Heart right ventricle (tissue), 16 donors: ENCODE results near the gene TAB2. TPM values are rescaled to one million over a fixed set of nuclear protein-coding genes. Genes with fewer than 3 reads are reported as not detected.

Experiments
- ATAC-seq, 8 donors: fragments of 200-7000 bp; cut with Tn5 transposase; one replicate each; pipeline ENCODE4 v1.9.1; 2020; ENCODE audit warnings: mild to moderate bottlenecking in 8 of 8, moderate library complexity in 8 of 8, moderate number of reproducible peaks in 1 of 8
- DNase-seq, 2 donors: peaks; one replicate each; pipeline ENCODE4 v3.0.0-alpha.2; 2020
- H3K27ac ChIP-seq, 10 donors: fragments of 200-600 bp; sonication (generic) in 2 of 10; one replicate each; pipeline versions ENCODE4 v1.5.0 to v1.8.0; 2020 to 2022; ENCODE audit warnings: mild to moderate bottlenecking in 3 of 10
- H3K27me3 ChIP-seq, 7 donors: fragments of 200-600 bp; one replicate each; pipeline ENCODE4 v1.8.0; 2021 to 2022; ENCODE audit warnings: mild to moderate bottlenecking in 2 of 7
- H3K36me3 ChIP-seq, 9 donors: fragments of 200-600 bp; sonication (generic) in 1 of 9; one replicate each; pipeline versions ENCODE4 v1.5.0 to v1.8.0; 2020 to 2022; ENCODE audit warnings: mild to moderate bottlenecking in 2 of 9
- H3K4me1 ChIP-seq, 9 donors: fragments of 200-600 bp; sonication (generic) in 1 of 9; one replicate each; pipeline versions ENCODE4 v1.5.0 to v1.8.0; 2020 to 2022; ENCODE audit warnings: mild to moderate bottlenecking in 4 of 9
- H3K4me3 ChIP-seq, 10 donors: fragments of 200-600 bp; sonication (generic) in 2 of 10; one replicate each; pipeline versions ENCODE4 v1.5.0 to v1.8.0; 2020 to 2022; ENCODE audit warnings: mild to moderate bottlenecking in 7 of 10, moderate library complexity in 2 of 10
- H3K9me3 ChIP-seq, 11 donors: fragments of 200-600 bp in 10 of 11; sonication (generic) in 2 of 11; one replicate each; pipeline versions ENCODE4 v1.5.0 to v1.8.0; 2013 to 2022; ENCODE audit warnings: mild to moderate bottlenecking in 2 of 11, control low read depth in 1 of 11, moderate library complexity in 1 of 11
- WGBS, 2 donors: extraction: QIAGEN DNeasy Blood & Tissue Kit; methylation state at CpG; one replicate each; pipeline ENCODE4 v1.1.7; 2013; ENCODE audit warnings: inconsistent platforms in 1 of 2; 5-methylcytosine and 5-hydroxymethylcytosine counted together
- intact Hi-C, 10 donors: fragments of 100-400 bp; cut with DNase I; formaldehyde crosslinking; loops; one replicate each; pipeline versions ENCODE4 v1.11.1 to v1.14.2; 2022
- polyA plus RNA-seq, 2 donors: library from polyadenylated mRNA; stranded (reverse); fragments of 200-250 nt; gene quantifications; one replicate each; pipeline ENCODE4 v1.2.3, GENCODE V29; 2013
- total RNA-seq, 10 donors: library from RNA; stranded (reverse); fragmentation: NEBNext Ultra II Directional in 3 of 10; extraction: Animal tissue kit (Norgen Biotek cat#: 25700) in 3 of 10; gene quantifications; one replicate each; pipeline versions ENCODE4 v1.2.1 to v1.2.4, GENCODE V29; 2021 to 2023
- TF ChIP-seq, protein P1 (sequence below), 9 donors: fragments of 200-600 bp; sonication (generic) in 2 of 9; IDR thresholded peaks; one replicate each; pipeline versions ENCODE4 v1.5.0 to v1.8.0; 2021 to 2022; ENCODE audit warnings: antibody characterized with exemption in 9 of 9, mild to moderate bottlenecking in 5 of 9, moderate library complexity in 1 of 9
- donor health status: Arrhythmogenic right ventricular cardiomyopathy.
- donor health status: ischemic (EF 13 %, LVEDD 7.1; RV severe dilation, severe dysfunction).
- donor health status: healthy with polysubstance abuse.
- donor health status: DM: no; HTN: yes; CAD: no.
- donor health status: DM: no; HTN: no; CAD: no.
- donor health status: ischemic (EF 25% LVEDD 6.9; RV normal size, moderate dysfunction).
- donor health status: ischemic (EF 25% LVEDD 5.7; RV mildly dilated, moderate dysfunction).
- donor health status: healthy.
- donor health status: DM: yes; HTN: yes; CAD: no.
- donor health status: Ischemic cardiomyopathy.
- donor health status: ischemic (EF 35%, LVEDD 5.7; RV mildly dilated, moderate dysfunction).
- donor health status: nonischemic (EF 11% LVEDD 7.7; RV severe dilation, severe dysfunction).
- donor health status: DM: yes; HTN: yes; CAD: no.
- donor health status: PGD.
- donor health status: ischemic (EF 29% LVEDD 5.4; RV normal size, mild dysfunction).
- donor health status: nonischemic (EF 23%, LVEDD 6.1; RV moderate dilation, normal function).

TAB2 gene
- total and polyA plus RNA-seq, 12 donors = 13.6 to 72.5 (median 54.3) TPM

DNA sequence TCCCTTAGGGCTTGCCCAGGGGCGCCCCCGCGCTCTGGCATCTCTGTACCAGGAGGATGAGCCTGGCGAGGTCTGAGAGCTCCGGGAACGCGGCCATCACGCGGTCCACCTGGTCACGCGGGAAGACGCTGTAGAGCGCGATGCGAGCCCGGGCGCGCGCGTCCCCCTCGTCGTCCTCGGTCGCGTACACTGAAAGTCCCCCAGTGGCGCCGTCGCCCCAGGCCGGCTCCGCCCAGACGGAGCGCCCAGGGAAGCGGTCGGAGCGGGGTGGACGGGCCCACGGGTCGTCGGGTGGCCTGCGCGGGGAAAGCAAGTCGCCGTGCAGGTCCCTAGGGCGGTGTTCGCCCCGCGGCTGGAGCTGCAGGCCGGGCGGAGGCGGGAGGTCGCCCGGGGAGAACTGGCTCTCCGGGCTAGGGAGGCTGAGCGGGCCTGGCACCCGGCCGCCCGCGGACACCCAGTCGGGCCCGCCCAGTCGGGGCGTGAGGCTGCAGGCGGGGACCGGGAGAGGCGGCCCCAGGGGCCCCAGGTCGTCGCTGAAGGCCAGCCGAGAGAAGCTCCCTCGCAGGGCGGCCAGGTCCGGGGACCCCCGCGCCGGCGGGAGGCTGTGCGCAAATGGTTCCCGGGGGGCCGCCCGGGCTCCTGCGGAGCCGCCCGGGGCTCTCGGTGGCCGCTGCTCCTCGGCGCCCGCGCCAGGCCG, 133.3 kb downstream of the TAB2 start:
- no peaks in the 10 kb centered on the region for H3K36me3 ChIP-seq
- no peaks in the 10 kb centered on the region for H3K9me3 ChIP-seq
- H3K27ac ChIP-seq = peak overlapping the region in 4 of 10 donors; percentile 19 to 47 (median 30)
- TF ChIP-seq, protein P1, sequence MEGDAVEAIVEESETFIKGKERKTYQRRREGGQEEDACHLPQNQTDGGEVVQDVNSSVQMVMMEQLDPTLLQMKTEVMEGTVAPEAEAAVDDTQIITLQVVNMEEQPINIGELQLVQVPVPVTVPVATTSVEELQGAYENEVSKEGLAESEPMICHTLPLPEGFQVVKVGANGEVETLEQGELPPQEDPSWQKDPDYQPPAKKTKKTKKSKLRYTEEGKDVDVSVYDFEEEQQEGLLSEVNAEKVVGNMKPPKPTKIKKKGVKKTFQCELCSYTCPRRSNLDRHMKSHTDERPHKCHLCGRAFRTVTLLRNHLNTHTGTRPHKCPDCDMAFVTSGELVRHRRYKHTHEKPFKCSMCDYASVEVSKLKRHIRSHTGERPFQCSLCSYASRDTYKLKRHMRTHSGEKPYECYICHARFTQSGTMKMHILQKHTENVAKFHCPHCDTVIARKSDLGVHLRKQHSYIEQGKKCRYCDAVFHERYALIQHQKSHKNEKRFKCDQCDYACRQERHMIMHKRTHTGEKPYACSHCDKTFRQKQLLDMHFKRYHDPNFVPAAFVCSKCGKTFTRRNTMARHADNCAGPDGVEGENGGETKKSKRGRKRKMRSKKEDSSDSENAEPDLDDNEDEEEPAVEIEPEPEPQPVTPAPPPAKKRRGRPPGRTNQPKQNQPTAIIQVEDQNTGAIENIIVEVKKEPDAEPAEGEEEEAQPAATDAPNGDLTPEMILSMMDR (IDR thresholded peaks at IDR 0.05) = no peak
- intact Hi-C loops = loop anchor here in 1 of 10 donors (5.0 kb wide), 1 partner anchor 66 kb away; no protein-coding TSS in a partner anchor
- DNase-seq = peak; percentile 42 to 55
- peak overlapping the region; percentile 16 to 63 (median 55) for H3K4me3 ChIP-seq
- WGBS, 2 donors = 5 to 7% methylated on average over 87 to 89 of the region's 89 CpGs
- H3K27me3 ChIP-seq = peaks cover 0 to 58% (median 47%) of the 10 kb centered on the region in 7 donors
- H3K4me1 ChIP-seq = peaks cover 28 to 55% (median 44%) of the 10 kb centered on the region in 9 donors
- ATAC-seq = peak in 4 of 8 donors; percentile 3 to 17 (median 5)

DNA sequence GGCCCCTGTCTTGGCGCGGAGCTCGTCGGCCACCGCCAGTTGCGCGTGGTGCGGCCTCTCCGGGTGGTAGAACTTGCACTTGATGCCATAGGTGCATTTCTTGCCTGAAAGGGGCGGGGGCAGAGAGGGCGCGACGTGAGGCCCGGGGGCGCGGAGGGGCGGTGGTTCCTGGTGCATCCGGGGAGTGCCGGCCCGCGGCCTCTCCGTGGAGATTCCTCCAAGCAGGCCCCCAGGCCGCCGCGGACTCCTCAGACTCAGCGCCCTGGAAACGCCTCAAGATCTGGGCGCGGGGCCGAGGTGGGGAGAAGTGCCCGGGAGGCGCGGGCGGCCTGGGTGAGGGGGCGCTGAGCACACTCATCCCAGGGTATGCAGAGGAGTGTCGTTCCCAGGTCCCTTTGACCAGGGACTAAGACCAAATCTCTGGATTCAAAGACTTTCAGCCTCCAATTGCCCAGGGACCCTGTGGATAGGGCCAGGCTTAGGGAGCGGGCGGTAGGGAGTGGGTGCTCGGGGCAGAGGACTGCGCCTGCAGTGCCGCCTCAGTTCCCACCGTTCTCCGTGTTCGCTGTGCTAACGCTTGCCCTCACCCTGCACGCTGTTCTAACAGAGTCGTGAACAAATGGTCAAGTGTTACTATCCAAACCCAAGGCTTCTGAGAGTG, 134.0 kb downstream of the TAB2 start:
- H3K27ac ChIP-seq = peak overlapping the region in 3 of 10 donors; percentile 19 to 34 (median 25)

GRCh38 chr6:149452037-149452939, 134.8 kb downstream of the TAB2 start:
- H3K4me1 ChIP-seq = peaks cover 28 to 62% (median 50%) of the 10 kb centered on the region in 9 donors
- intact Hi-C loops = loop anchor here in 1 of 10 donors (5.0 kb wide), 1 partner anchor 65 kb away; no protein-coding TSS in a partner anchor
- no peak for DNase-seq
- TF ChIP-seq, protein P1 (IDR thresholded peaks at IDR 0.05) = no peak
- no peak overlapping the region for H3K4me3 ChIP-seq
- peaks cover 0 to 44% (median 32%) of the 10 kb centered on the region in 7 donors for H3K27me3 ChIP-seq
- H3K27ac ChIP-seq = no peak overlapping the region
- no peak for ATAC-seq
- no peaks in the 10 kb centered on the region for H3K9me3 ChIP-seq
- peaks cover 0 to 8% (median 0%) of the 10 kb centered on the region in 9 donors for H3K36me3 ChIP-seq
- WGBS, 2 donors = 92 to 93% methylated on average over 13 of the region's 13 CpGs

More for the DNA sequence above, 134.0 kb downstream of the TAB2 start:
- no peaks in the 10 kb centered on the region for H3K9me3 ChIP-seq
- WGBS, 2 donors = 43 to 44% methylated on average over 47 of the region's 47 CpGs
- TF ChIP-seq, protein P1 (IDR thresholded peaks at IDR 0.05) = no peak
- H3K4me1 ChIP-seq = peaks cover 28 to 58% (median 44%) of the 10 kb centered on the region in 9 donors
- peaks cover 0 to 4% (median 0%) of the 10 kb centered on the region in 9 donors for H3K36me3 ChIP-seq
- peak in 1 of 2 donors; percentile 46 for DNase-seq
- H3K27me3 ChIP-seq = peaks cover 0 to 51% (median 40%) of the 10 kb centered on the region in 7 donors
- peak overlapping the region in 9 of 10 donors; percentile 39 to 63 (median 55) for H3K4me3 ChIP-seq
- intact Hi-C loops = loop anchor here in 1 of 10 donors (5.0 kb wide), 1 partner anchor 66 kb away; no protein-coding TSS in a partner anchor
- no peak for ATAC-seq
